Hepatocyte (in vitro differentiated cells): ENCODE measurements around the gene NEDD4L.

ENCODE experiments used
- CTCF ChIP-seq: fragments of 200-600 bp; sonication (generic); IDR thresholded peaks from 2 replicates; pipeline ENCODE4 v1.5.1; 2016; ENCODE audit warnings: antibody characterized with exemption, mild to moderate bottlenecking; ENCODE audit not compliant: poor library complexity
- EZH2phosphoT487 ChIP-seq: fragments of 200-600 bp; sonication (generic); IDR thresholded peaks from one replicate; pipeline ENCODE4 v1.6.1; 2018; ENCODE audit warnings: antibody characterized with exemption, mild to moderate bottlenecking, low read depth, moderate library complexity; ENCODE audit not compliant: unreplicated experiment, severe bottlenecking

GRCh38 chr18:58156516-58156915 is 112.5 kb downstream of the NEDD4L start:
- TF ChIP-seq CTCF (no peak), EZH2phosphoT487 (no peak)
